Measurements from ENCODE around the gene WNT7B.

GRCh38 chr22:46011627-46012181 is 34.7 kb upstream of the WNT7B start:
- TF ChIP-seq POLR2A (IDR thresholded peaks at IDR 0.05): no peak
- no peak for TF ChIP-seq CTCF (IDR thresholded peaks at IDR 0.05)

All from Peyer's patch (tissue), 4 donors.